IPS DF 4.7 (cell line): ENCODE measurements around the gene MGAT3.
"Not testable (repeated sequence)": the region's sequence is repeated elsewhere in the genome, so short reads cannot be mapped to it uniquely, and the experiment has no call there.

Source experiments
- DNase-seq: peaks from one replicate; pipeline ENCODE4 v3.0.0-alpha.2; 2013; ENCODE audit warnings: low spot score; ENCODE audit errors: extremely low read depth

MGAT3 gene

DNA sequence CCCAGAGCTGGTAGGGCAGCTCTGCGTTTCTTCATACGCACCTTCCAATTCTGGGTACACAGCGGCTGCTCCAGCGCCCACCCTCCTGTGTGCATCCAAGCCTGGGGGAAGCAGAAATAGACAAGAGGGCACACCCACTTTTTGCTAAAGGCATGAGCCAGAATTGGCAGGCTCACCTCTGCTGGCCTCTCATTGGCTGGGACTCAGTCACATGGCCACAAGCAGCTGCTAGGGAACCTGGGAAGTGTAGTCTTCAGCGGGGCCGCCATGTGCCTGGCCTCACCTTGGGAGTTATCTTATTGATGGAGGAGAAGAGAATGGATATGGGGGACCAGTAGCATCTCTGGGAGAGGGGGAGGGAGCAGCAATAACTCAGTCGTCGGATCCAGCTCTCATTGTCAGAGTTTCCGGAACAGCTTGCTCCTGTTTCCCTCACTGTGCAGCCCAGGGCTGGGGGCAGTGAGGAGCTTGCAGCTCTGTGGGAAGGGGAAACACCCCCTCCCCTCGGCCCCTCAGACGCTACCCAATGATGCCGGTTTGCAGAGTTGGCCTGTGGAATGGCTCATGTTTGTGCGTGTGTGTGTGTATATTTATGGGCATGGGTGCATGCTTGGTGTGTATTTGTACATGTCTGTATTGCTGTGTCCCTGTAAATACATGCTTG, 33.5 kb downstream of the MGAT3 start:
- DNase-seq, result no peak

DNA sequence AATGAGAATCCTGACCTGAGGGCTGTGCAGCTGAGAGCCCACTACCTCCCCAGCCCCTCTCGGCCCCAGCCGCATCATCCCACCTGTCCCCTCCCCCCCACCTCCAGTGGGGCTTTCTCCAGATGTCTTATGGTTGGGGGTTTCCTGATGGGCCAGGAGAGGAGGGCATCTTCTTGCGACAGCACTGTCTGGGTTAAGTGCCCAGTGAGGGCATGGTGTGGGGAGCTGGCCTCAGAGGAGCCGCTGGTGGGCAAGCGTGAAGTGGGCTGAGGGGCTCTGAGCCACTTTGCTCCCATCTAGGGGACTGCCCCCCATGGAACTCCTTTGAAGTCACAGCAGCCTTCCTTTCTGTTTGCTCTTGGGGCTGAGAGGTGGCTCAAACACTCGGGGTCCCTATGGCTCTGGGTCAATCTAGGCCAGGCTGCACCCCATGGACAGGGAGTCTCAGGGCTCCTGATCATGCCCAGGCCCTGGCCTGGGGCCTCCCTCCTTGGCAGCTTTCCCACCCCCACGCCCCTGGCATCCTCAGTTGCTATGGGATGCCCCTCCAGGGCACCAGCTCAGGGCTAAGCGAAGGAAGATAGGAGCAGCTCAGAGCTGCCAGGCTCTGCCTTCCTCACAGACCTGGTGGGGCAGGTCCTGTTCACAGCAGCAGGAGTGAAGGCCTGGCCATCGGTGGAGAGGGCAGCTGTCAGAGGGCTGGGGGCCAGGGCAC, 34.3 kb downstream of the MGAT3 start:
- DNase-seq, result no peak

DNA sequence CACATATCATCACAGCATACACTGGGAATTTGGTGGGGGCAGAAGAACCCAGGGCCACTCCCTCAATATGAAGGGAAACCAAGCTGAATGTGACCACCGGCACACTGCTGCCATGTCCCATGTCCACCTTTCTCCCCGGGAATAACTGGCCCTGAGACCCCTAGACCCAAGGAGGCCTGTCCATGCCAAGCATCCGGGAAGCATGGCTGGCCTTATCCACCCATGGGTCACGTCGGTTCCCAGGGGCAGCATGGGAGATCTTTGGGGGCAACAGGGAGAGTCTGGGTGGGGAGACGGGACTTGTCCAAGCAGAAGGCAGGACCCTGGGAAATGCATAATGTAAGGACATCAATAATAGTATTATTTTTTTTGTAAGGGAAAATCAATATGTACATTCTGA, 34.9 kb downstream of the MGAT3 start:
- no peak for DNase-seq

DNA sequence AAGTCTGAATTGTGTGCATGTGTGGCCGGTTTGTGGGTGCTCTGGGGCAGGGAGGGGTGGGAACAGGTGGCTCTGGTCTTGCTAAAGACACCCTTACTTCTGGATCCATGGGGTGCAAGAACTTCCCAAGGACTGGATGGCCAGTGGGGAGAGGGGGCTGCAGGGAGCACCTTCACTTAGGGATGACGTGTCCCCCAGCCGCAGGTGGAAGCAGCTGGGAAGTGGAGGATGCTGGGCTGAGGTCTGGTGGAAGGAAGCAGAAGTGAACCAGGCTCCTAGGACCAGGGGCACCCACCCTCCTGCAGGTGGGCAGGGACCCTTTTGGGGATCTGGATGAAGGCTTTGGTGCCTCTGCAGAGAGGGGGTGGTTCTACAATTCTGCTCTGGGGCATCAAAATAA, 35.4 kb downstream of the MGAT3 start:
- no peak for DNase-seq

DNA sequence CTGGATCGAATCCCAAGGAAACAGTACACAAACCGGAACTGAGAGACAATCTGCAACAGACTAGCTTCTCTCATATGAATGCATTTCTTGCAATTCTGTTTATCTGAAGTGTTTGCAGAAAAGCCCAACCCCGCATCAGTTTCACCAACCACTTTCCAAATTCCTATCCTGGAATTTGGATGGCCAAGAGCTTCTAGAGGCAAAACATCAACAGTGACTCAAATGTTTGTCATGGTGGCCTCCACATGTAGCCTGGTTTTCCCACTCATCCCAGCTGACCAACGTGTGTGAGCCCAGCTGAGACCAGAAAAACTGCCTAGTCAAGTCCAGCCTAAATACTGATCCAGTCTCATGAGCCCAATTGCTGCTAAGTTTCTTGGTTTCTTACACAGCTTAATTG, 36.9 kb downstream of the MGAT3 start:
- DNase-seq, result no peak

DNA sequence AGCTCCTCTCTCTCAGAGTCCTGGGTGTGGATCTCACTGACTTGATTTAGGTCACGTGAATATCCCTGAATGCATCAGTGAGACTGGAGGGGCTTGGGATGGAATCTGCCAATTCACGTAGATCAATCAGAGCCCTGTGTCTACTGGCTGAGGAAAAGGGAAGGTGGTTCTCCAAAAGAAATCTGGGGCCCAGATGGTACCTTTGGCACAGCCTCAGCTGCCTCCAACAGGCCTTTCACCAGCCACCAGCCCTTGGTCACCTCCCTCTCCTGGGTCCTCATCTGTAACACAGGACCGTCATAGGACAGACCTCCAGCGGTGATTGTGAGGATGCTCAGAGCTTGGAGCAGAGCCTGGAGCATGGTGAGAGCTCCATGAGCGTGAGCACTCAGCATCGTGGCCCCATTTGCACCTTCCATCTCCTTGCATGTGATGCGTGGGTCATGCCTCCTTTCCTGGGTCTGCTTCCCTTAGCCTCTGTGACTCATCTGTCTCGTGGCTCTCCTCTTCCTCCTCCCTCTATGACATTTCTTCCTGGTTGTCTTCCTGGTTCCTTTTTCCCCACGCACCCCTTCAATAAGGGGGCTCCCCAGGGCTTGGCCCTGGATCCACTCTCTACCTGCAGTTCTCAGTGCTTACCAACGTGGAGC, 37.8 kb downstream of the MGAT3 start:
- DNase-seq, result no peak

DNA sequence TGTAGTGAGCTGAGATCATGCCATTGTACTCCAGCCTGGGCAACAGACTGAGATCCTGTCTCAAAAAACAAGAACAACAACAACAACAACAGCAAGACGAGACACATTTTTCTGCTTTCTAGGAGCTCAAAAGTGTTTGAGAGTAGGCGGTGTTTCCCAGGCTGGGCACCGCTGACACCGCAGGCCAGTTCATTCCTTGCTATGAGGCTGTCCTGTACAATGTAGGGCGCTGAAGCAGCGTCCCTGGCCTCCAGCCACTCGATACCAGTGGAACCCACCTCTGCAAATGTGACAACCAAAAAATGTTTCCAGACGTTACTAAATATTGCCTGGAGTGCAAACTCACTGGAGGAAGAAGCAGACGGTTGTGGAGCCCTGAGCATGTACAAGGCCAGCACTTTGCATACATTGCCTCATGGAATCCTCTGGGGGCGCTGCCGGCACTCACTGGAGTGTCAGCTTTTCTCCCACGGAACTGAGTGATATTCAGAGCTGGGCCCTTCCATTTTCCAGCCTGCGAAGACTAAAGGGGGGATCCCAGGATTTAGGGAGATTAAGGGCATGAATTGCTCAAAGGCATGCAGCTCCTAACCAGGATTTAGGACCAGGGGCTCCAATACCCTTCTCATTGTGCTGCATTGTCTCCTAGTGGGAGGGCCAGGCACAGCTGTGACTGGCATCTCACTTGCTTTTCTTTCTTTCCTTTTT, 39.5 kb downstream of the MGAT3 start:
- DNase-seq, result no peak

DNA sequence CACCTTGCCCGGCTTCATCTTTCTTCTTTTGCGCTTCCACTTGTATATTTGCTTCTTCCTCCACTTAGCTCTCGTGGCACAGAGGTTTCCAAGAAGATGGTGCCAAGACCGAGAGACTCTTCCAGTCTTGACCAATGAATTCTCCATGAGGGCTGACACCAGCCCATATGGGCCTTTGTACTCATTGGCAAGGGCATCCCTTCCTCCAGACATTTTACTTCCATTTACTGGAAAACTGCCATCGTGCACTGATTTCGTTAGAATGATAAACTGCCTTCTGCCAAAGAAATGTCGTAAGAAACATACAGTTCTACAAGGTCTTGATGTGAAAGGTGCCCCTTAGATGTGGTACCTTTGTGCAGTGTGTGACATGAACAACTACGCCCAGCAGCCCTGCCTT, 40.6 kb downstream of the MGAT3 start:
- DNase-seq, result no peak

DNA sequence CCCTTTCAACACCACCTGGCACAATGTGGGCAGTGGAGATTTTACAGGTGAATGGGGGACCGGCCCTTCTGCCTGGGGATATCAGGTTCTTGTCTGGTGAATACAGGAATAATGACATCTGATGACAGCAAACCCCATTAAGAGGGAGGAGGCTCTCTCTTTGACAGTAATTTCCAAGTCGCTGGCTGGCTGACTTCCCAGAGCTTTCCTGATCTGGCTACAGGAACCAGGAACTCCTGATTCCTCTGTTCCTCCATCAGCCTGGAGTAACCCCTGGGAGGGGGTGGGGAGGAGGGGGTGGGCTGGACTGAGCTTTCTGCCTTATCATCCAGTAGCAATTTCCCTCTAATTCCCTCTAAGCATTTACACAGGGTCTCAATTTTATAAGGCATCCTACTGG, 41.6 kb downstream of the MGAT3 start:
- no peak for DNase-seq

DNA sequence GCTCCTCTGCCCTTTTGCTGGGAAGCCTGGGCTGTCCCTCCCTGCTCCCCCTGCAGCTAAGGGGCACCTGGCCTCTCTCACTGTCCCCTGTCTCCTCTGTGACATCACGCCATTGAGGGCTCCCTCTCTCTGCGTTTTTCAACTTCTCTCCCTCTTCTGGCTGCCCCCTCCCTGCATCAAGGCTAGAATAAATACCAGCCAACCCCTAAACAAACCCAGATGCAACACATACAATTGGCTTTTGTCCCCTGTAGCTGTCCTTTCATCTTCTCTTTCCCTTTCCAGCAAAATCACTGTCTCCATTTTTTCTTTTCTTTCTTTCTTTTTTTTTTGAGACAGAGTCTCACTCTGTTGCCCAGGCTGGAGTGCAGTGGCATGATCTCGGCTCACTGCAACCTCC, 42.0 kb downstream of the MGAT3 start:
- DNase-seq, result no peak

DNA sequence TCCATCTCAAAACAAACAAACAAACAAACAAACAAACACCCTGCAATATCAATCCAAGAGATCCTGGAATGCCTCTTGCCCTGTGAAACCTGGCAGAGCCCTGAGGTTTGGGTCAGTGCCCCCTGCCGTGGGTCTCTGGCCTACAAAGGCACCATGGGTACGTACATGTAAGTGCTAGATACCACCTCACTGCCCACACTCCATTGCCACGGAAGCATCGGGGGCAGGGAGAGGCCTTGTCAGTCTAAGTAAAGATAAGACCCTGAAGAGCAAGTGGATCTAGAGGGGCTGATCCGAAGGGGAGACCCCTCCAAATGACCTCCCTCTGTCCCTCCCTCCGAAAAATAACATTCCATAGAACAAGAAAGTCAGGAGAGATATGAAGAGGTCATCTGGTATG, 43.3 kb downstream of the MGAT3 start:
- DNase-seq, result no peak

DNA sequence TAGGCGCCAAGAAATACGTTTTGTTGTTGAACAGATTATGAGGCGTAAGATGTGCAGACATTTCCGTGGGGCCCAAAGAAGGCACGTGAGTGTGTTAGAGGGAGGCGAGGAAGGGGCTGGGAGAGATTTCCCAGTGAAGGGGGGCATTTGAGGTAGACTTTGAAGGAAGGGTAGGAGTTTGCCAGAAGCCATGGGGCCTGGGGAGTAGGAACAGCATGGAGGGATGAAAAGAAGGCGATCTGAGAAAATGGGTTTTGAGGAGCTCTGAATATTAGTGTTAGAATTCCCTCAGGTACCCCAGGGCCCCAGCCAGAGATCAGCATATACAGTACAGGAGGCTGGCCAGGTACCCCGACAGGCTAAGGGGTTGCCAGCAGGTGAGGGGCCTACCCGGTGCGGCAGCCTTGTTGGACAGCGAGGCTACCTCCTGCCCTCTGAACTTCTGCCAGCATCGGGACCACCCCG, 44.9 kb downstream of the MGAT3 start:
- DNase-seq, result no peak

DNA sequence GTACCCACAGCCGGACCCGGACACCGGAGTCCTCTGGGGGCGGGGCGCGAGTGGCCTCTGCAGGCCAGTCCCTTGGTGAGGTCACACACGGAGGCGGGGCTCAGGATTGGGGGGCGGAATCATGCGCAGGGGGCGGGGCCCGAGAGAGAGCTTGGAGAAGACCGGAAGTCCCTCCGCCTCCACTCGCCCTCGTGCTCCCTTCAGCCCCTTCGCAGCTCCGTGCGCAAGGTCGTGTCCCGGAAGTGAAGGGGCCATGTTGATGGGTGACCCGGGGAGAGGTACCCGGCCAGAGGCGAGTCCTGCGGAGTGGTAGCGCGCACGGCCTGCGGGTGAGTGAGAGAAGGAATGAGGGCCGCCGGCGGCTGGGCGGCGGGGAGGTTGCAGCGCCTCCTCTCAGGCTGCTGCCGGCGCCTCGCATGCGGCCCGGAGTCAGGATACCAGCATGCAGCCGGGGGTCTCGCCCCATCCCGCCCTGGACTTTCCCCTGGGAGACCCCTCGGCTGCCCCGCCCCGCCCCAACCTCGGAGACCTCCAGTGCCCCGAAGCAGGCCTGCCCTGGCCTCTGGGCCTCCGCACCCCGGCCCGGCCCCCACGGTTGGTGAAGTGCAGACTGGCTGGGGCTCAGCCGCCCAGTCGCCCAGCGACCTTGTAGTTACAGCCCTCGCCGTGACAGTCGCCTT, 45.4 kb downstream of the MGAT3 start, which contains the start of gene MIEF1:
Gene MIEF1, plus strand, starts transcription at position 182 of the 680 bp plus-strand sequence. CDS start 9,005 bp downstream, outside the sequence.
- no peak for DNase-seq

DNA sequence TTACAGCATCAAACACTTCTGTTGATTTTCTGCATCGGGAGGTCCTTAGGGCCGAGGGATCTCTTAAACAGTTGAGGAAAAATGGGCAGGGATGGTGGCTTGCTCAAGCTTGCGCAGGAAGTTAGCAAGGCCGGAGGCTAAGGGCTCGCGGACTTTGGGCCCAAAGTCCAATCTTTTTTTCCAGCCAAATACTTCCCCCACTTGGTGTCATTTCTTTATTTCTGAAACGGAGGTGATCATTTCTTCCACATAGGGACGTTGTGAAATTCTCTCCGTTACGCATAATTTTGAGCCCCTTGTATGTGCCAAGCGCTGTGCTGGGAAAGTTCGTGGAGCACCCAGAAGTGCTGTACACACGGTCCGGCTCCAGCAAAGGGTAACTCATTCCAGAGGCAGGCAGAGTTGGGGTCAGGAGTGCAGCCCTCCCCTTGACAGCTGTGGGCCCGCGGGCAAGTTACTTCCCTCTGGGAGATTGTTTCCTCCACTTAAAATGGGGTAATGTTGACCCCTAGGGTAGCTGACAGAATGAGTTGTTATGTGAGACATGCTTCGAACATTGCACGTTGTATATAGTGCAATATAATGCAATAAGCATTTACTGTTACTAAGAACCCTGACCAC, 46.1 kb downstream of the MGAT3 start:
- DNase-seq, result no peak

DNA sequence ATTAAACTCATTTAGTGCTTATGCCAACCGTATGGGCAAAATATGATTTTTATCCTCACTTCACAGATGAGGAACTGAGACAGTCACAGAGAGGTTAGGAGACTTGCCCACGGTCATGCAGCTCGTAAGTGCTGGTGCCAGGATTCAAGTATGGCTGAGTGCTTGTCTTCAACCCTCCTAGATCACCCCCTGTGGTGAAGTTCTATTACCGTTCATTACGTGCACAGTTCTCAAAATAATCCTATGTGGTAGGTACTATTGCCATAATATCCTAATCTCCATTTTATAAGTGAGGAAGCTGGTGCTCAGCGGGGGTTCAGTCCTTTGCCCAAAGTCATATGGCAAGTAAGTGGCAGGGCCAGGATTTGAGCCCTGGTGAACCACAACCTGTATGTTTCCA, 46.8 kb downstream of the MGAT3 start:
- DNase-seq, result no peak

DNA sequence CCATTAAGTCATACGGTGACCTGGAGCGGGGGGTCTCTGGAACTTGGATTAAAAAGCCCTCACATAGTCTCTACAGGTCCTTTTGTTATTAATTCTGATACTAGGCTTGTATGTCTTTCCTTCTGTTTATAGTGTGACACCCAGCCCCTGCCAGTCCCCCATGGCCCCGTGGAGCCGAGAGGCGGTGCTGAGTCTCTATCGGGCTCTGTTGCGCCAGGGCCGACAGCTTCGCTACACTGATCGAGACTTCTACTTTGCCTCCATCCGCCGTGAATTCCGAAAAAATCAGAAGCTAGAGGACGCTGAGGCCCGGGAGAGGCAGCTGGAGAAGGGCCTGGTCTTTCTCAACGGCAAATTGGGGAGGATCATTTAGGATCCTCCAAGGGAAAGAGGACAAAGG, 47.3 kb downstream of the MGAT3 start:
- DNase-seq, result no peak

DNA sequence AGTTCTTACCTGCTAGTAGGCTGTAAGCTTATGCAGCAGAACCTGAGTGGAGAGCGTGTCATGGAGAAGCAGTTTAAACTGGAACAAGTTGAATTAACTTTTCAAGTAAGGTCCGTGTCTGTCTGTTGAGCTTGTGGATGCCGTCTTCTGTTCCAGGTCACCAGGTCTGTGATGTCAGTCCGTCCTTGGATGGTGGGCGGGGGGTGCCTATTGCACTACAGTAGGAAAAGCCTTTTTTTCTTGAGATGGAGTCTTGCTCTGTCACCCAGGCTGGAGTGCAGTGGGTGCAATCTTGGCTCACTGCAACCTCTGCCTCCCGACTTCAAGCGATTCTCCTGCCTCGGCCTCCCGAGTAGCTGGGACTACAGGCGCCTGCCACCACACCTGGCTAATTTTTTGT, 50.2 kb downstream of the MGAT3 start:
- DNase-seq, result not testable (repeated sequence)

DNA sequence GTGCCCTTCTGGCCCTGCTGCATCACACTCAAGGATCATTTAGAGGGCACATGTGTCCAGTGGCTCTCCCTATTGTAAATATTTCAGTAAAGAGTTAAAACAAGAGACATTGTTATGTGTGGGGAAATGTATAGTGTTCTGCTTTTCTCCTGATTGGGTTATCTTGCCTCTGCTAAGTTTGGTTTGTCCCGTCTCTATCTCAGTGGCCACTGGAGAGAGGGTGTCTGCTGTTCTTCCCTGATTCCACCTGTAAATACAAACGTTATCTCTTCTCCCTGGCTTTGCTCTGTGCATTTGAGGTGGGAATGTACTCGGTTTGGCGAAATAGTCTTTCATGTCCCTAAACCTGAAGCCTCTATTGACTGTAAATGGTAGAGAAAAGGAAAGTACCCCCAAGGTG, 51.6 kb downstream of the MGAT3 start:
- no peak for DNase-seq

DNA sequence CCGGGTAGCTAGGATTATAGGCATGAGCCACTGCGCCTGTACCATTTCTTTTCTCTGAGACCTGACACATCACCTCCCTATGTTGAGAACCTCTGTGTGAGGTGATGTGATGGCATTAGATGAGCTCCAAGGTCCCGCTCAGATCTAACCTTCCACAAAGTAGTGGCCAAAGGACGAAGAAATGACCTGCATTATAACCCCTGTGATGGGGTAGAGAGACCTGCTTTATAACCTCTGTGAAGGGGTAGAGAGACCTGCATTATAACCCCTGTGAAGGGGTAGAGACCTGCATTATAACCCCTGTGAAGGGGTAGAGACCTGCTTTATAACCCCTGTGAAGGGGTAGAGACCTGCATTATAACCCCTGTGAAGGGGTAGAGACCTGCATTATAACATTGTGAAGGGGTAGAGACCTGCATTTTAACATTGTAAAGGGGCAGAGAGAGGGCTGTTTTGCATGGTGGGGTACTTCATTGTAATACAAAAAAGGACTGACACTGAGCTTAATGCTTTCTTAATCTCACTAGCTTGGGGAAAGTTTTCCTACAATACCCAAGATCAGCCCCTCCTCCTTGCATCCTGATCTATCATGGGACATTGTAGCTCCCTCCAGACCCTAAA, 53.8 kb downstream of the MGAT3 start:
- DNase-seq, result no peak

DNA sequence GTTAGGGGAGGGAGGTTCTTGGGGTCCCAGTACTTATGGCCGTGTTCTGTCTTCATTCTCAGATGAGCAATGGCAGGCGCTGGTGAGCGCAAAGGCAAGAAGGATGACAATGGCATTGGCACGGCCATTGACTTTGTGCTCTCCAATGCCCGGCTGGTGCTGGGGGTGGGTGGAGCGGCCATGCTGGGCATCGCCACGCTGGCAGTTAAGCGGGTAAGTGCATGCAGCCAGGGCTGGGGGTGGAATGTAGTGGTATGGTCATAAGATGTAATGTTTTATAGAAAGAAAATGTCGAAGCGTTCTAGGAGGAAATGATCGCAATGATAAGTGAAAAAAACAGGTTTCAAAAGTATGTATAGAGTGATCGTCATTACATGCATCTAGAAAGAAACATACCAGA, 54.4 kb downstream of the MGAT3 start:
- DNase-seq, result no peak
